Tibial nerve (tissue), 4 donors: ENCODE data around the gene INCA1.

Source experiments
- CTCF ChIP-seq, 5 experiments: fragments of 200-600 bp in 3 of 5; fragments of 450-650 bp in 2 of 5; sonication (generic) in 3 of 5; IDR thresholded peaks; one replicate each; pipeline ENCODE4 v1.5.1; 2016 to 2019; ENCODE audit warnings: antibody characterized with exemption in 5 of 5, mild to moderate bottlenecking in 3 of 5, moderate library complexity in 2 of 5
- EP300 ChIP-seq, 2 donors: sonication (generic); formaldehyde crosslinking; IDR thresholded peaks; one replicate each; pipeline ENCODE4 v1.6.1; 2017; ENCODE audit warnings: antibody characterized with exemption in 2 of 2, mild to moderate bottlenecking in 1 of 2
- POLR2A ChIP-seq, 2 donors: fragments of 450-650 bp; IDR thresholded peaks; one replicate each; pipeline ENCODE4 v1.6.1; 2017; ENCODE audit warnings: antibody characterized with exemption in 2 of 2, mild to moderate bottlenecking in 2 of 2, moderate library complexity in 2 of 2

DNA sequence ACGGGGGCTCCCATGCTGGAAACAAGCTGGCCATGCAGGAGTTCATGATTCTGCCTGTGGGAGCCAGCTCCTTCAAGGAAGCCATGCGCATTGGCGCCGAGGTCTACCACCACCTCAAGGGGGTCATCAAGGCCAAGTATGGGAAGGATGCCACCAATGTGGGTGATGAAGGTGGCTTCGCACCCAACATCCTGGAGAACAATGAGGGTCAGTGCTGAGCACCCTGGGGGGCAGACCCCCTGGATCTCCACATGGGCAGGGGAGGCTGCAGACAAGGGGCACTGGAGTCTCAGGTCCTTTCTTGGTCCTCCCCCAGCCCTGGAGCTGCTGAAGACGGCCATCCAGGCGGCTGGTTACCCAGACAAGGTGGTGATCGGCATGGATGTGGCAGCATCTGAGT, 42.2 kb downstream of the INCA1 start:
- TF ChIP-seq POLR2A (IDR thresholded peaks at IDR 0.05) (no peak), EP300 (IDR thresholded peaks at IDR 0.05) (no peak), CTCF (IDR thresholded peaks at IDR 0.05) (no peak)
